Measurements from ENCODE around the gene VPS13D. TPM values are rescaled to one million over a fixed set of nuclear protein-coding genes. Genes with fewer than 3 reads are reported as not detected.

The VPS13D gene
- polyA plus RNA-seq, 1 experiment, result 22.3 TPM

DNA sequence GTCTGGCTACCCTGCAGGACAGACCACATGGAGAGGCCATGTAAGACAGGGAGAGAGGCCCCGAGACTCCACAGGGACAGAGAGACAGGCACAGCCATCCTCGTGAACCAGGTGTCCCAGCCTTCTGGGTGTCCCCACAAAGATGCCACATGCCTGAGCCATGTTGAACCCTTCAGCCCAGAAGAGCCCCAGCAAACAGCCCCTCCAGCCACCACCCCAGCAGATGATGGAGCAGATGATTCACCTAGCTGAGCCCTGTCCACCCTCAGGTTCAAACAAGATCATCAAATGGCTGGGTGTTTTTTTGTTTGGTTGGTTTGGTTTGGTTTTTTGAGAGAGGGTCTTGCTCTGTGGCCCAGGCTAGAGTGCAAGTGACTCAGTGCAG lies 309.5 kb downstream of the VPS13D start:
- no peaks in the 10 kb centered on the region for H3K36me3 ChIP-seq (ENCODE audit: control insufficient read depth, insufficient read depth, low read length)
- no peak for DNase-seq (ENCODE audit: low read depth)
- CTCF ChIA-PET, result interaction anchor here (1.7 kb wide), 1 partner anchor 81 kb away, joined by 4 read pairs; no protein-coding TSS in a partner anchor
- POLR2A ChIA-PET, result no interaction called here
- TF ChIP-seq, protein P1, sequence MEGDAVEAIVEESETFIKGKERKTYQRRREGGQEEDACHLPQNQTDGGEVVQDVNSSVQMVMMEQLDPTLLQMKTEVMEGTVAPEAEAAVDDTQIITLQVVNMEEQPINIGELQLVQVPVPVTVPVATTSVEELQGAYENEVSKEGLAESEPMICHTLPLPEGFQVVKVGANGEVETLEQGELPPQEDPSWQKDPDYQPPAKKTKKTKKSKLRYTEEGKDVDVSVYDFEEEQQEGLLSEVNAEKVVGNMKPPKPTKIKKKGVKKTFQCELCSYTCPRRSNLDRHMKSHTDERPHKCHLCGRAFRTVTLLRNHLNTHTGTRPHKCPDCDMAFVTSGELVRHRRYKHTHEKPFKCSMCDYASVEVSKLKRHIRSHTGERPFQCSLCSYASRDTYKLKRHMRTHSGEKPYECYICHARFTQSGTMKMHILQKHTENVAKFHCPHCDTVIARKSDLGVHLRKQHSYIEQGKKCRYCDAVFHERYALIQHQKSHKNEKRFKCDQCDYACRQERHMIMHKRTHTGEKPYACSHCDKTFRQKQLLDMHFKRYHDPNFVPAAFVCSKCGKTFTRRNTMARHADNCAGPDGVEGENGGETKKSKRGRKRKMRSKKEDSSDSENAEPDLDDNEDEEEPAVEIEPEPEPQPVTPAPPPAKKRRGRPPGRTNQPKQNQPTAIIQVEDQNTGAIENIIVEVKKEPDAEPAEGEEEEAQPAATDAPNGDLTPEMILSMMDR (IDR thresholded peaks at IDR 0.05; ENCODE audit: insufficient read depth, low read depth, low read length), result no peak
- H3K27me3 ChIP-seq (ENCODE audit: control insufficient read depth, insufficient read depth, low read length), result no peaks in the 10 kb centered on the region; the same call in 1 of the 2 replicates
- H3K4me3 ChIP-seq (ENCODE audit: low read depth, low read length), result no peak overlapping the region

DNA sequence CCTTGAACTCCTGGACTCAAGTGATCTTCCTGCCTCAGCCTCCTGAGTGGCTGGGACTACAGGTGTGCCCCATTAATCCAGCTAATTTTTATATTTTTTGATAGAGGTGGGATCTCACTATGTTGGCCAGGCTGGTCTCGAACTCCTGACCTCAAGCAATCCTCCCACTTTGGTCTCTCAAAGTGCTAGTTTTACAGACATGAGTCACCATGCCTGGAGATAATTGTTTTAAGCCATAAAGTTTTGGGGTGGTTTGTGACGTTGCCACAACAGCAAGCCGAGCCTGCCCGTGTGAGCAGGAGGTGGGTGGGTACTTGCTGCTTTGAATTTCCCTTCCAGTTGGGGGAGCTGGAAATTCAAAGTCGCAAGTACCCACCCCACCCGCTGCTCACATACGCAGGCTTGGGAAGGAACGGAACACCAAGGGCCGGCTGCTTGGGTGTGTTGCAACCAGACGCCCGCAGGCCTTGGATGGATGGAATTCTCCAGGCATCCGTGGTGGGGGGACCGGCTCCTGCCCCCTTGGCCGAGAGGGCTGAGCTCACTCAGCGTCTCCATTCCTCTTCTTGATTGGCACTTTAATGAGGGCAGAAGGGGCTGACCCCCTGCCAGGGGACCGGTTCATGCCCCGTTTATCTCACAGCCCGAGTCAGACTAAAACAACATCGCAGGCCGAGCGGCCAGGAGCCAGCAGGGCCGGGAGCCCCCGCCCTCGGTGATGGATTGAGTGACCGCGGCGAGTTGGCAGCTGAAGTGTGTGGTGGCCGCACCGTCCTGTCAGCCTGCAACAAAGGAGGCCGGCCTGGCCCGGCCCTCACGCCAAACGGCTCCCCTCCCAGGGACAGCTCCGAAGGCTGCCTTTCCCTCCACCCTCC lies 310.1 kb downstream of the VPS13D start:
- peak; percentile 98 for DNase-seq (ENCODE audit: low read depth)
- Histone ChIP-seq H3K4me3 (ENCODE audit: low read depth, low read length) (no peak overlapping the region), H3K36me3 (ENCODE audit: control insufficient read depth, insufficient read depth, low read length) (no peaks in the 10 kb centered on the region), H3K27me3 (ENCODE audit: control insufficient read depth, insufficient read depth, low read length) (peaks cover under 1% of the 10 kb centered on the region)
- TF ChIP-seq, protein P1 (IDR thresholded peaks at IDR 0.05; ENCODE audit: insufficient read depth, low read depth, low read length), result peak; percentile 24
- POLR2A ChIA-PET, result interaction anchor here (0.6 to 1.1 kb wide), 2 partner anchors 10 to 71 kb away, joined by 3 read pairs; no protein-coding TSS in a partner anchor
- CTCF ChIA-PET, result interaction anchor here (0.7 to 2.8 kb wide), 3 partner anchors 55 to 205 kb away, joined by 3 to 11 read pairs (median 3); no protein-coding TSS in a partner anchor

DNA sequence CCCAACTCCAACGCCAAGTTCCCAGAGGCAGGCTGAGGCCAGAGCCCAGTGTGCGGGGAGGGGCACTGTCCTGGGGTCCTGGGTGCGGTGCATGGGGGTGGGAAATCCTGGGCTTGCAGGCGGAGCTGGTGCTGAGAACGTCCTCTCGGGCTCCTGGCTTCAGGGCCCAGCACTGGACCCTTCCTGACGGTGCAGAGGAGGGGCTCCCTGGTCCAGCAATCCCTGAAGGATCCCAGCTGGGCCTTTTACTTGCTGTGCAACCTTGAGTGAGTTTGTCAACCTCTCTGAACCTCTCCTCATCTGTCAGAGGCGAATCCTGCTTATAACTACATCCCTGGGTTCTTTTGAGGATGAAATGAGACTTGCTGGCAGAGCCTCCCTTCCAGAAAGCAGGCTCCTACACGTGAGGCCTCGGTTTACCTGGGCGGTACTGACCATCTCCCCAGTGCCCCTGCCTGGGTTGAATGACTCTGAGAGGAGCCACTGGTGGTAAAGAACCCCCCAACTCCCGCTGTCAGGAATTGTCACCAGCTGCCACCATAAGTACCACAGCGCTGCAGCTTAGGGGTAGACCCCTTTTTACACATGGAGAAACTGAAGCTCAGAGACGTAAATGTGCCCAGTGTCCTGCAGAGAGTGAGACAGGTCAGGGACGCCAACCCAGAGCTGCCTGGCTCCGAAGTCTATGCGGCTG lies 310.9 kb downstream of the VPS13D start:
- Histone ChIP-seq H3K27me3 (ENCODE audit: control insufficient read depth, insufficient read depth, low read length) (peaks cover 1% of the 10 kb centered on the region), H3K4me3 (ENCODE audit: low read depth, low read length) (no peak overlapping the region), H3K36me3 (ENCODE audit: control insufficient read depth, insufficient read depth, low read length) (no peaks in the 10 kb centered on the region)
- POLR2A ChIA-PET, result interaction anchor here (0.6 to 1.1 kb wide), 2 partner anchors 9 to 71 kb away, joined by 3 read pairs; no protein-coding TSS in a partner anchor
- TF ChIP-seq, protein P1 (IDR thresholded peaks at IDR 0.05; ENCODE audit: insufficient read depth, low read depth, low read length), result no peak
- CTCF ChIA-PET, result interaction anchor here (1.0 to 2.8 kb wide), 3 partner anchors 9 to 206 kb away, joined by 3 to 11 read pairs (median 3); no protein-coding TSS in a partner anchor
- DNase-seq (ENCODE audit: low read depth), result no peak

DNA sequence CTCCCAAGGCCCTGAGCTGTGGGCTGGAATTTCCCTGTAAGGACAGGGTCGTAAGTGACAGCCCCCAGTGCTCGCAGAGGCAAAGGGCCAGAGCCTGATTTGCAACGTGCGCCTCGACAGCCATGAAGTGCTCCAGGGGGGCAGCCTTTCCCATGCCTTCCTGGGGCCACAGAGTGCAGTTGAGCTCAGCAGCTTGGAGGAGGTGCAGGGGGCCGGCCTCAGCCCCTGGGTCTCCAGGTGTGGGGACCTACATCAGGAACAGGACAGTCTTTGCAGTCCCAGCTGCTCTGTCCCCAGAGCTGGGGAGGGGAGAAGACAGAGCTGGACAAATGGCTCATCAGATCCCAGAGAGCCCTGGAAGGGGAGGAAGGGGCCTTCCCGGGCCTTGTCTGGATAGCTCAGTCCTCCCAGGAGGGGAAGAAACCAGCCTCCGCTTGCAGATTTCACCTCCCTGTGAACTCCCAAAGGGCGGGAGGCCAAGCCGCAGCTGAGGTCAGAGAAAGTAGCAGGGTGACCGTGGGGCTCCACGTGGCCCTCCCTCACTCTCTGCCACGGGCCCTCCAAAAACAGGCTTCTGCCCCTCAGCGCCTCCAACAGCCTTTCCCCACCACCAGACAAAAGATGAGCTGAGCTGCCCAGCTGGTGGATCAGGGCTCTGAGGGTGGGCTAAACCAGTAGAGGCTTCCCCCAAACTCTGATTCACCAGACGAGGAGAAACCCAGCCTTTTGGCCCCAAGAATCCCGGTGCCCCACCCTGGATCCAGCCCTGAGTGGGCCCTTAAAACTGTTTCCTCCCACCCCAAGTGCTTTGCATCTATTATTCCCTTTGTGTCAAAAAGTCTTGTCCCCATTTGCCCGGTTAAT lies 311.7 kb downstream of the VPS13D start:
- H3K4me3 ChIP-seq (ENCODE audit: low read depth, low read length), result no peak overlapping the region
- H3K36me3 ChIP-seq (ENCODE audit: control insufficient read depth, insufficient read depth, low read length), result no peaks in the 10 kb centered on the region
- DNase-seq (ENCODE audit: low read depth), result no peak
- peaks cover 1% of the 10 kb centered on the region for H3K27me3 ChIP-seq (ENCODE audit: control insufficient read depth, insufficient read depth, low read length)
- CTCF ChIA-PET, result interaction anchor here (1.0 to 2.8 kb wide), 3 partner anchors 10 to 207 kb away, joined by 3 to 11 read pairs (median 3); no protein-coding TSS in a partner anchor
- TF ChIP-seq, protein P1 (IDR thresholded peaks at IDR 0.05; ENCODE audit: insufficient read depth, low read depth, low read length), result no peak
- POLR2A ChIA-PET, result interaction anchor here (0.6 kb wide), 1 partner anchor 227 kb away, joined by 3 read pairs; no protein-coding TSS in a partner anchor
